ENCODE measurements around the gene CLEC16A. TPM values are rescaled to one million over a fixed set of nuclear protein-coding genes. Genes with fewer than 3 reads are reported as not detected.

The CLEC16A gene
- total RNA-seq, 4 donors from 2014 or later: 19.9 to 38.3 (median 35.0) TPM

GRCh38 chr16:11229432-11229831 lies 285.1 kb downstream of the CLEC16A start:
- WGBS, 2 donors (ENCODE audit: low coverage in 1 of 2): 64% methylated on average over 3 of the region's 5 CpGs; no CpG with 5 or more reads in 1 of the 2 donors
- Histone ChIP-seq H3K27me3 (no peaks in the 10 kb centered on the region), H3K27ac (no peak overlapping the region), H3K4me1 (peaks cover 0 to 17% (median 0%) of the 10 kb centered on the region in 3 donors), H3K9me3 (no peaks in the 10 kb centered on the region), H3K4me3 (no peak overlapping the region), H3K36me3 (no peaks in the 10 kb centered on the region)
- ATAC-seq: no peak
- TF ChIP-seq POLR2AphosphoS5 (IDR thresholded peaks at IDR 0.05) (no peak), POLR2A (IDR thresholded peaks at IDR 0.05) (no peak), EP300 (IDR thresholded peaks at IDR 0.05) (no peak)
- TF ChIP-seq, protein P1, sequence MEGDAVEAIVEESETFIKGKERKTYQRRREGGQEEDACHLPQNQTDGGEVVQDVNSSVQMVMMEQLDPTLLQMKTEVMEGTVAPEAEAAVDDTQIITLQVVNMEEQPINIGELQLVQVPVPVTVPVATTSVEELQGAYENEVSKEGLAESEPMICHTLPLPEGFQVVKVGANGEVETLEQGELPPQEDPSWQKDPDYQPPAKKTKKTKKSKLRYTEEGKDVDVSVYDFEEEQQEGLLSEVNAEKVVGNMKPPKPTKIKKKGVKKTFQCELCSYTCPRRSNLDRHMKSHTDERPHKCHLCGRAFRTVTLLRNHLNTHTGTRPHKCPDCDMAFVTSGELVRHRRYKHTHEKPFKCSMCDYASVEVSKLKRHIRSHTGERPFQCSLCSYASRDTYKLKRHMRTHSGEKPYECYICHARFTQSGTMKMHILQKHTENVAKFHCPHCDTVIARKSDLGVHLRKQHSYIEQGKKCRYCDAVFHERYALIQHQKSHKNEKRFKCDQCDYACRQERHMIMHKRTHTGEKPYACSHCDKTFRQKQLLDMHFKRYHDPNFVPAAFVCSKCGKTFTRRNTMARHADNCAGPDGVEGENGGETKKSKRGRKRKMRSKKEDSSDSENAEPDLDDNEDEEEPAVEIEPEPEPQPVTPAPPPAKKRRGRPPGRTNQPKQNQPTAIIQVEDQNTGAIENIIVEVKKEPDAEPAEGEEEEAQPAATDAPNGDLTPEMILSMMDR (IDR thresholded peaks at IDR 0.05): no peak

DNA sequence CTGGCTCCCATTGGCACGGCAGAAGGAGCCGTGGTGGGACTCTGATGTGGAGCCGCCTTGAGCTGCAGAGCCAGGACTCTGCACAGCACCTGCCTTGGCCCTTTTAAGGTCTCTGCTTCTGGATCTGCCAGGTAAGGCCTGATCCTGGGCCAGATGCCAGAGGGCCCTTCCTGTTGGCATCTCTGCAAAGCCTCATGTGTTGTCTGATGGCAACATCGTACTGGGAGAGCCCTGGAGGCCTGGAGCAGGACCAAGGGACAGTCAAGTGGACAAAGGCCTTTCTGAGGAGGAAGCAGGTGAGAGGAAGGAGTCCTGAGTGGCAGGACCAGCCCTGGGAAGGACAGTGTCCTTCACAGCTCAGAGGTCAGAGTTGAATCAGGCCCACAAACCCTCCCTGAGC lies 285.5 kb downstream of the CLEC16A start:
- no peak overlapping the region for H3K4me3 ChIP-seq
- H3K4me1 ChIP-seq: peaks cover 0 to 12% (median 0%) of the 10 kb centered on the region in 3 donors
- H3K36me3 ChIP-seq: no peaks in the 10 kb centered on the region
- H3K9me3 ChIP-seq: no peaks in the 10 kb centered on the region
- H3K27ac ChIP-seq: no peak overlapping the region
- no peak for ATAC-seq
- TF ChIP-seq POLR2AphosphoS5 (IDR thresholded peaks at IDR 0.05) (no peak), EP300 (IDR thresholded peaks at IDR 0.05) (no peak), POLR2A (IDR thresholded peaks at IDR 0.05) (no peak)
- TF ChIP-seq, protein P1 (IDR thresholded peaks at IDR 0.05): no peak
- H3K27me3 ChIP-seq: no peaks in the 10 kb centered on the region
- WGBS, 2 donors (ENCODE audit: low coverage in 1 of 2): 96% methylated on average over 3 of the region's 4 CpGs; no CpG with 5 or more reads in 1 of the 2 donors

GRCh38 chr16:11231367-11231970 lies 287.1 kb downstream of the CLEC16A start:
- ATAC-seq: no peak
- Histone ChIP-seq H3K27ac (no peak overlapping the region), H3K9me3 (no peaks in the 10 kb centered on the region), H3K27me3 (no peaks in the 10 kb centered on the region), H3K36me3 (no peaks in the 10 kb centered on the region), H3K4me3 (no peak overlapping the region), H3K4me1 (peaks cover 0 to 9% (median 0%) of the 10 kb centered on the region in 3 donors)
- TF ChIP-seq, protein P1 (IDR thresholded peaks at IDR 0.05): no peak
- TF ChIP-seq POLR2AphosphoS5 (IDR thresholded peaks at IDR 0.05) (no peak), EP300 (IDR thresholded peaks at IDR 0.05) (no peak), POLR2A (IDR thresholded peaks at IDR 0.05) (no peak)
- WGBS, 2 donors (ENCODE audit: low coverage in 1 of 2): 55 to 69% methylated on average over 2 to 9 of the region's 10 CpGs

Other genes starting within 250 kb of the CLEC16A start
- gene TEKT5, start 249.6 kb upstream of the CLEC16A start, total RNA-seq: under 1 TPM in 1 of 4 donors, not detected in 3; 0.19 TPM
- 10 to 100 TPM; 18.5 to 49.0 (median 34.8) TPM for gene NUBP1, start 200.7 kb upstream of the CLEC16A start, total RNA-seq
- gene TVP23A, start 125.8 kb upstream of the CLEC16A start, total RNA-seq: under 1 TPM in 3 of 4 donors, not detected in 1; 0.16 to 0.54 (median 0.23) TPM
- gene CIITA, start 67.4 kb upstream of the CLEC16A start, total RNA-seq: 10 to 100 TPM in 1 of 4 donors, 1 to 10 TPM in 3; 4.3 to 26.5 (median 7.4) TPM
- gene DEXI, start 2.1 kb upstream of the CLEC16A start, total RNA-seq: 100 to 1,000 TPM in 2 of 4 donors, 10 to 100 TPM in 2; 79.2 to 136 (median 102) TPM

All from gastroesophageal sphincter (tissue), 4 donors.